Measurements from ENCODE around the gene MACROD2. TPM values are rescaled to one million over a fixed set of nuclear protein-coding genes. Genes with fewer than 3 reads are reported as not detected.

MACROD2 gene
- total and polyA plus RNA-seq, 2 of the 4 experiments (the other 2 are of a cell fraction): not detected

- no peaks in the 10 kb centered on the region for H3K36me3 ChIP-seq (ENCODE audit: control insufficient read depth, insufficient read depth, low read length)
- H2AFZ ChIP-seq (replicated peaks; ENCODE audit: low read length, poor library complexity): no peak overlapping the region
- no peak overlapping the region for H2AK9ac ChIP-seq (replicated peaks; ENCODE audit: low read depth, low read length, poor library complexity)
- ATAC-seq (ENCODE audit: low read depth) (no peak), DNase-seq (no peak)
- H2AK5ac ChIP-seq (ENCODE audit: low read depth, low read length): no peak overlapping the region
- no peak overlapping the region for H3K9ac ChIP-seq (ENCODE audit: low read depth, low read length)
- no peaks in the 10 kb centered on the region for H3K27me3 ChIP-seq (ENCODE audit: control insufficient read depth, insufficient read depth, low read length)
- H3K14ac ChIP-seq (replicated peaks; ENCODE audit: low read depth, low read length): no peak overlapping the region
- H3K4me3 ChIP-seq (ENCODE audit: insufficient read depth, low read depth, low read length): no peak overlapping the region
- dilution Hi-C loops (cut with HindIII; ENCODE audit: low sequenced_read_pairs, unreplicated experiment): no loop called here
- no peak overlapping the region for H2BK15ac ChIP-seq (ENCODE audit: low read depth, low read length)
- no TSS peak for BruUV-seq (replicated peaks)
- in situ Hi-C loops (cut with MboI; ENCODE audit: low sequenced_read_pairs): no loop called here
- H2BK120ac ChIP-seq (ENCODE audit: low read depth, low read length): no peak overlapping the region
- TF ChIP-seq, protein P1, sequence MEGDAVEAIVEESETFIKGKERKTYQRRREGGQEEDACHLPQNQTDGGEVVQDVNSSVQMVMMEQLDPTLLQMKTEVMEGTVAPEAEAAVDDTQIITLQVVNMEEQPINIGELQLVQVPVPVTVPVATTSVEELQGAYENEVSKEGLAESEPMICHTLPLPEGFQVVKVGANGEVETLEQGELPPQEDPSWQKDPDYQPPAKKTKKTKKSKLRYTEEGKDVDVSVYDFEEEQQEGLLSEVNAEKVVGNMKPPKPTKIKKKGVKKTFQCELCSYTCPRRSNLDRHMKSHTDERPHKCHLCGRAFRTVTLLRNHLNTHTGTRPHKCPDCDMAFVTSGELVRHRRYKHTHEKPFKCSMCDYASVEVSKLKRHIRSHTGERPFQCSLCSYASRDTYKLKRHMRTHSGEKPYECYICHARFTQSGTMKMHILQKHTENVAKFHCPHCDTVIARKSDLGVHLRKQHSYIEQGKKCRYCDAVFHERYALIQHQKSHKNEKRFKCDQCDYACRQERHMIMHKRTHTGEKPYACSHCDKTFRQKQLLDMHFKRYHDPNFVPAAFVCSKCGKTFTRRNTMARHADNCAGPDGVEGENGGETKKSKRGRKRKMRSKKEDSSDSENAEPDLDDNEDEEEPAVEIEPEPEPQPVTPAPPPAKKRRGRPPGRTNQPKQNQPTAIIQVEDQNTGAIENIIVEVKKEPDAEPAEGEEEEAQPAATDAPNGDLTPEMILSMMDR (conservative IDR thresholded peaks at IDR 0.05; ENCODE audit: low read depth, low read length): no peak
- TF ChIP-seq MAZ (IDR thresholded peaks at IDR 0.05; ENCODE audit: borderline replicate concordance, low read depth, low read length) (no peak), NFE2L2 (IDR thresholded peaks at IDR 0.05; ENCODE audit: low read depth, low read length) (no peak), POLR2A (IDR thresholded peaks at IDR 0.05; ENCODE audit: low read depth, low read length) (no peak), RFX5 (IDR thresholded peaks at IDR 0.05; ENCODE audit: low read depth, low read length) (no peak), RAD21 (IDR thresholded peaks at IDR 0.05; ENCODE audit: low read length) (no peak), MAFK (IDR thresholded peaks at IDR 0.05; ENCODE audit: low read depth, low read length) (no peak), CHD1 (IDR thresholded peaks at IDR 0.05; ENCODE audit: low read depth, low read length) (no peak), FOS (IDR thresholded peaks at IDR 0.05; ENCODE audit: low read depth, low read length) (no peak), SMC3 (IDR thresholded peaks at IDR 0.05; ENCODE audit: low read depth, low read length) (no peak), BHLHE40 (IDR thresholded peaks at IDR 0.05; ENCODE audit: low read depth, low read length) (no peak)
- intact Hi-C loops (cut with micrococcal nuclease): no loop called here
- no peak overlapping the region for H3K18ac ChIP-seq (ENCODE audit: low read depth, low read length)
- H4K20me1 ChIP-seq (ENCODE audit: insufficient read depth, low read length): no peaks in the 10 kb centered on the region
- H2BK20ac ChIP-seq (ENCODE audit: low read depth, low read length): no peak overlapping the region
- H3K9me3 ChIP-seq (ENCODE audit: control insufficient read depth, insufficient read depth, low read length): no peaks in the 10 kb centered on the region
- H4K91ac ChIP-seq (ENCODE audit: insufficient read depth, low read depth, low read length): no peak overlapping the region
- H3K23ac ChIP-seq (ENCODE audit: low read depth, low read length): no peak overlapping the region
- no peaks in the 10 kb centered on the region for H3K4me1 ChIP-seq (ENCODE audit: control insufficient read depth, insufficient read depth, low read length)
- no peaks in the 10 kb centered on the region for H3K79me1 ChIP-seq (ENCODE audit: low read depth in 1 of 2, low read length in 2 of 2)
- H3K9me1 ChIP-seq (ENCODE audit: insufficient read depth, low read length): no peaks in the 10 kb centered on the region
- H2BK5ac ChIP-seq (ENCODE audit: low read depth, low read length, poor library complexity, severe bottlenecking): no peak overlapping the region
- H4K5ac ChIP-seq (ENCODE audit: low read depth, low read length): no peak overlapping the region
- H3K56ac ChIP-seq (ENCODE audit: extremely low read depth, insufficient read depth, low read length): no peak overlapping the region
- CTCF ChIA-PET: no interaction called here
- no CpG with 5 or more reads among the region's 4 CpGs for WGBS, 2 experiments (ENCODE audit: extremely low coverage in 2 of 2, insufficient read length in 1 of 2)
- H3K4ac ChIP-seq (ENCODE audit: low read depth, low read length): no peak overlapping the region
- no peak overlapping the region for H3K27ac ChIP-seq (ENCODE audit: insufficient read depth, low read length)
- POLR2A ChIA-PET (ENCODE audit: unreplicated experiment): no interaction called here
- no peak overlapping the region for H3K4me2 ChIP-seq (ENCODE audit: low read depth, low read length)
- H4K8ac ChIP-seq (ENCODE audit: low read depth in 2 of 2, low read length in 2 of 2): no peak overlapping the region
Measured at GRCh38 chr20:14701326-14701725, 706.0 kb downstream of the MACROD2 start.

All from IMR-90 (cell line).